Activated CD8-positive, alpha-beta memory T cell treated with anti-CD3 and anti-CD28 coated beads for 1 hour (primary cell): Measurements from ENCODE around the gene WDTC1.

Source experiments
- DNase-seq, 2 donors: peaks; one replicate each; pipeline ENCODE4 v3.0.0-alpha.2; 2020; ENCODE audit warnings: low read depth in 1 of 2; ENCODE audit errors: extremely low read depth in 1 of 2

The WDTC1 gene

DNA sequence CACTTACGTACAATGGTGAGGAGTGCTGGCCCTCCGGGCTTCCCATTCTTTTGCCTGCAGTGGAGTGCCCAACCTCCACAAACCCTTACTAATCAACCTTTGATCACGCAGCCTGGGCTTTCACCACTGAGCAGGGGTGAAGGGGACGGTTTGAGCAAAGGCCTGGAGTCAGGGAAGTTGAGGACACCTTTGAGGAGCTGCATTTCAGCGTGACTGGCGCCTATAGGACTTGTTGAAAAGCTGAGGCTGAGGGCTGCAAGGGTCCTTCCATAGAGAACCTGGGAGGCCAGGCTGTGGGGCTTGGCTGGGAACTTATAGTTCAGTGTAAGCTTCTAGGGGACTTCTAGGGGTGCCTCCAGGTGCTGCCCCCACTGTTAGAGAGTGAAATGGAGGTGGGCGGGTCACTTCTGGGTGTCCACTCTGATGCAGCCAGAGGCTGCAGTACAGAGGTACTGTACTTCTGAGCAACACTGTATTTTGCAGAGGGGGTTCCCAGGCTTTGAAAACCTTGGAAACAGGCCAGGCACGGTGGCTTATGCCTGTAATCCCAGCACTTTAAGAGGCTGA lies 117.2 kb downstream of the WDTC1 start:
- DNase-seq: no peak

DNA sequence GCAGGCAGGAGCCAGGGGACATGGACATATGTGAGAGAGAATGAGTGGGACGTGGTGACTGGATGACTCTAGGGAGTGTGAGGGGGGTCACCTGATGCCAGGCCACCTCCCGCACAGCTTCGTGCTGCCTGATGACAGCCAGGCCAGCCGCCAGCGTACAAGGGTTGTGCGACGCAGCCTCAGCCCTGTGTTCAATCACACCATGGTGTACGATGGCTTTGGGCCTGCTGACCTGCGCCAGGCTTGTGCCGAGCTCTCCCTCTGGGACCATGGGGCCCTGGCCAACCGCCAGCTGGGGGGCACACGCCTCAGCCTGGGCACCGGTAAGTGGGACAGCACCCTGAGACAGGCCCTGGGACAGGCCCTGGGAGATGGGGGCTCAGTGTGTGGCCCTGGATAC lies 118.7 kb downstream of the WDTC1 start:
- DNase-seq: no peak

DNA sequence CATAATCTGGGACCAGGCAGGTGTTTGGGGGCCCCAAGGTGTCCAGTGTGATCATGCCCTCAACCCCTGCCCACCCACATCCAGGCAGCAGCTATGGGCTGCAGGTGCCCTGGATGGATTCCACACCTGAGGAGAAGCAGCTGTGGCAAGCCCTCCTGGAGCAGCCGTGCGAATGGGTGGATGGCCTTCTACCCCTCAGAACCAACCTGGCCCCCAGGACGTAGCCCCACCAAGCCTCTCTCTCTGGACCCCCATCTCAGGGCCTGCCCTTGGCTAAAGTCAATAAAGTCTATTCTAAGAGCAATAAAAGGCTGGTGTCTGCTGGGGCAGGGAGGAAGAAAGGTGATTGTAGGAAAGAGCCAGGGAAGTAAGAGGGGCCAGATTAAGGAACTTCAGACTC lies 119.2 kb downstream of the WDTC1 start:
- no peak for DNase-seq

DNA sequence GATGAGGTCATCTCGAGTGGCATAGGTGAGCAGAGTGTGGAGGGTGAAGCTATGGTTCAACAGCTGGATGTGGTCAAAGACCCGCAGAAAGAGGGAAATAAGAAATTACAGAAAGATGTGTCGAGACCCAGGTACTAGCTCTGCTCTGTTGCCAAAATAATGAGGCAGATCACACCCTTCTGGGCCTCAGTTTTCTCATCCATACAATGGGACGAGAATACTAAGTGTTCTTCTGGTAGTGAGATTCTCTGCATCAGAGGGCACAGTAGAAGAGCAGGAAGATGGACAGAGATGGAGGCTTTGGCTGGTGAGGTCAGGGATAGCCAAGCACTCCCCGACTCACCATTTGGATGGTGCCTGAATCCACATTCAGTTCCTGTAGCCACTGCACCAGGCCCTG lies 121.3 kb downstream of the WDTC1 start:
- no peak for DNase-seq

DNA sequence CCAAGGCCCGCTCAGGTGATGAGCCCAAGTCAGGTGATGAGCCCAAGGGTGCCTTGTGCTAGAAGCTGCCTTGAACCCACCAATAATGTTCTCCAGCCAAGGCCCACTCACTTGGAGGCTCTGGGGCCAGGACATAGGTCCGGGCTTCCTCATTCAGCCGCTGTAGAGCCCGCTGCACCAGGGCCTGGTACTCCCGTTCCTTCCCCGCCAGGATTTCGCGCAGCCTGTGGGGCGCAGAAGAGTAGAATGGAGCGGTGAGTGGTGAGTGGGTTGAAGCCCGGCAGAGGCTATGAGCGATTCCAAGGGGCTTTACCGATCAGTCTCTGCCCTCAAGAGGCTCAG lies 121.8 kb downstream of the WDTC1 start:
- DNase-seq: no peak

DNA sequence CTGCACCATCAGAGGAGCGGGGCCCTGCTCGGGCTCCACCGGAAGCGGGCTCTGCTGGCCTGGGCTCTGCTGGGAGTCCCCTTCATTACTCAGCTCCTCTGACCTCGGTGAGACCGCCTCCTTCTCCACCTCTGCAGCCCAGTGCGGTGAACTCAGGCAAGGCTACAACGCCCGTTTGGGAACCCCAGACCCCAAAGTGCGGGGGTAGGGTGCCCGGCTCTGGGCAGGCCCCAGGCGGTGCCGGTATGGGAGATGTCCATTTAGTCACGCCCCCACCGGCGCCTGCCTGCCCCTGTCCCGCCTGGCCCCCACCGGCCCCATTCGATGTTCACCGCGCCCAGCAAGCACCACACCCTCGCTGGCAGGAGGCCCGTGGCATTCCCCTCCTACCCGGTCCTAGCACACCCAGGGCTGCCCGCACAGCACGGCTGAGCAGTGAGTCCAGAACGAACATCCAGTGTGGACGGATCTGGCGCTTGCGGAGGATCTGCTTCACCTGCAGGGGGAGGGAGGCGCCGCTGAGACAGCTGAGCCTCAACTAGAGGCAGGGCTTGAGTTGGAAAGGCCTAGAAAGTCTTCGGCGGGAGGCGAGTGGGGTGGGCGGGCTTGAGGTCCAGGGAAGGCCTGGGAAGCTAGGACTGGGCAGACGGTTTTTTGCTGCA lies 122.3 kb downstream of the WDTC1 start:
- peak in 1 of 2 donors; percentile 20 for DNase-seq

DNA sequence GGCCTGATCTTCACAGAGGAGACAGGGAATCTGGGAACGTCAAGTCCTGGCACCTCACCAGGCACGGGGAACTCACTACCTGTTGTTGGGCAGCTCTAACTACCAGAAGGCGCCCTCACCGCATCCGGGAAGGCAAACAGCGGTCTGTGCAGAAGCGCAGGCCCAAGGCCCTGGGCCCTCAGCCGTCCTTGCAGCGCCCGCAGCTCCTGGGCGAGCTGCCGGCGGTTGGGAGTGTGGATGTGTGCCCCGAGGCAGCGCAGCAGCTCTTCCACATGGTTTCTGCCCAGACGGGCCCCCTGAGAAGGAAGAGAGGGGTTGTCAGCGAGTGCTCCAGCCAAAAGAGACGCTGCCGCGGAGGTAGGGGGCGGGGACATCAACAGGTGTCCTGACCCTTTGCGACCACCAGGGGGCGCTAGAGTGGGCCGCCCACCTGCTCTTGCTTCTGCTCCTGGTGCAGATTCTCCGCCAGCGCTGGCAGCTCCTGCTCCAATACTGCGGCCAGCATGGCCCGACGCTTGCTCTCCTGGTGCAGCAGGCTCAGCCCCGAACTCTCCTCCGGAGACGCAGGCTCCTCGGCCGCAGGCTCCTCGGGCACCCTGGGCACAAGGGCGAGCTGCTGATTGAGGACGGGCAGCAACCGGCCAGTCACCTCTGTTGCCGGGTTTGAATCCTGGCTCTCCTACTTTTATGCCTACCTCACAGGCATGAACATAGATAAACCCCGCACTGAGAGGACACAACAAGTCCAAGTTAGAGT lies 123.0 kb downstream of the WDTC1 start:
- peak; percentile 48 to 74 for DNase-seq
